Fibroblast of the aortic adventitia (primary cell): ENCODE results near the gene CPED1. TPM values are rescaled to one million over a fixed set of nuclear protein-coding genes. Genes with fewer than 3 reads are reported as not detected.

Experiments
- DNase-seq: peaks from one replicate; pipeline ENCODE4 v3.0.0-alpha.2; 2010; ENCODE audit warnings: low read depth
- H3K4me3 ChIP-seq: 2 replicates; pipeline ENCODE4 v1.5.1; 2011; ENCODE audit warnings: low read depth, mild to moderate bottlenecking, control low read depth, low read length, moderate library complexity
- total RNA-seq: library from RNA; depleted of rRNA; stranded (reverse); fragments of >200 nt; gene quantifications from 2 replicates; pipeline ENCODE4 v1.2.3, GENCODE V29; 2012; ENCODE audit warnings: low replicate concordance
- TF ChIP-seq, protein P1 (sequence below): IDR thresholded peaks from 2 replicates; pipeline ENCODE4 v1.5.1; 2011; ENCODE audit warnings: mild to moderate bottlenecking, low read length, control low read depth, inconsistent platforms; ENCODE audit not compliant: insufficient read depth

The CPED1 gene
- total RNA-seq, 1 donor = 119 TPM

- no peak overlapping the region for H3K4me3 ChIP-seq
- TF ChIP-seq, protein P1, sequence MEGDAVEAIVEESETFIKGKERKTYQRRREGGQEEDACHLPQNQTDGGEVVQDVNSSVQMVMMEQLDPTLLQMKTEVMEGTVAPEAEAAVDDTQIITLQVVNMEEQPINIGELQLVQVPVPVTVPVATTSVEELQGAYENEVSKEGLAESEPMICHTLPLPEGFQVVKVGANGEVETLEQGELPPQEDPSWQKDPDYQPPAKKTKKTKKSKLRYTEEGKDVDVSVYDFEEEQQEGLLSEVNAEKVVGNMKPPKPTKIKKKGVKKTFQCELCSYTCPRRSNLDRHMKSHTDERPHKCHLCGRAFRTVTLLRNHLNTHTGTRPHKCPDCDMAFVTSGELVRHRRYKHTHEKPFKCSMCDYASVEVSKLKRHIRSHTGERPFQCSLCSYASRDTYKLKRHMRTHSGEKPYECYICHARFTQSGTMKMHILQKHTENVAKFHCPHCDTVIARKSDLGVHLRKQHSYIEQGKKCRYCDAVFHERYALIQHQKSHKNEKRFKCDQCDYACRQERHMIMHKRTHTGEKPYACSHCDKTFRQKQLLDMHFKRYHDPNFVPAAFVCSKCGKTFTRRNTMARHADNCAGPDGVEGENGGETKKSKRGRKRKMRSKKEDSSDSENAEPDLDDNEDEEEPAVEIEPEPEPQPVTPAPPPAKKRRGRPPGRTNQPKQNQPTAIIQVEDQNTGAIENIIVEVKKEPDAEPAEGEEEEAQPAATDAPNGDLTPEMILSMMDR = no peak
- peak; percentile 79 for DNase-seq
These were observed 30.5 kb downstream of the CPED1 start for GRCh38 chr7:121019018-121019417.

DNA sequence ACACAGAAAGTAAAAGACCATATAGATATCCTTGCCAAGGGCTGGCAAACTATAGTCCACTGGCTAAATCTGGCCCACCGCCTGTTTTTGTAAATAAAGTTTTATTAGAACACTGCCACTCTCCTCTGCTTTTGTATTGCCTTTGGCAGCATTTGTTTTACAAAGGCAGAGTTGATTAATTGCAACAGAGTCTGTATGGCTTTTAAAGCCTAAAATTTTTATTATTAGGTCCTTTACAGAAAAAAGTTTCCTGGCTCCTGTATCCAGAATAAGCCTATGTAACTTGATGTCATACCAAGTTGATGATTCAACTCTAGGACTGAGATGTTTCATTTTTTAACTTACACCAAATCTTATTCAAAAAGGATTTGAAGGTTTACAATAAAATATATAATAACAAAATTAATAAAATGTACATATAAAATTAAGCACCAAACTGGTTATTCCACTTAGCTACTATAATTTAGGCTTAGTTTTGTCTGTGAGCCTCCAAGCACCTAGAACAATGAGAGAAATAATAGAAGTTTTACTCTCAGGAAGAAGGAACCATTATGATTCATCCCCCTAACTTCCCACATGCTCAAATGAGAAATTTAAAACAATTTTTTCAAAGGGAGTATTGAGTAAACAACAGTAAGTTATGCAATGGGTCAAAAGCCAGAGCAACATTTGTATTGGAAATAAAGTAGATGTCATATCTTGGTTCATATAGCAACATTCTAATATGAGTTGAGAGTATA lies 31.9 kb downstream of the CPED1 start:
- peak; percentile 66 for DNase-seq
- TF ChIP-seq, protein P1 = no peak
- no peak overlapping the region for H3K4me3 ChIP-seq

- no peak overlapping the region for H3K4me3 ChIP-seq
- no peak for DNase-seq
- TF ChIP-seq, protein P1 = no peak
These were observed 32.8 kb downstream of the CPED1 start for GRCh38 chr7:121020989-121021969.

GRCh38 chr7:121023194-121023593 lies 34.7 kb downstream of the CPED1 start:
- H3K4me3 ChIP-seq = no peak overlapping the region
- DNase-seq = no peak
- TF ChIP-seq, protein P1 = no peak

DNA sequence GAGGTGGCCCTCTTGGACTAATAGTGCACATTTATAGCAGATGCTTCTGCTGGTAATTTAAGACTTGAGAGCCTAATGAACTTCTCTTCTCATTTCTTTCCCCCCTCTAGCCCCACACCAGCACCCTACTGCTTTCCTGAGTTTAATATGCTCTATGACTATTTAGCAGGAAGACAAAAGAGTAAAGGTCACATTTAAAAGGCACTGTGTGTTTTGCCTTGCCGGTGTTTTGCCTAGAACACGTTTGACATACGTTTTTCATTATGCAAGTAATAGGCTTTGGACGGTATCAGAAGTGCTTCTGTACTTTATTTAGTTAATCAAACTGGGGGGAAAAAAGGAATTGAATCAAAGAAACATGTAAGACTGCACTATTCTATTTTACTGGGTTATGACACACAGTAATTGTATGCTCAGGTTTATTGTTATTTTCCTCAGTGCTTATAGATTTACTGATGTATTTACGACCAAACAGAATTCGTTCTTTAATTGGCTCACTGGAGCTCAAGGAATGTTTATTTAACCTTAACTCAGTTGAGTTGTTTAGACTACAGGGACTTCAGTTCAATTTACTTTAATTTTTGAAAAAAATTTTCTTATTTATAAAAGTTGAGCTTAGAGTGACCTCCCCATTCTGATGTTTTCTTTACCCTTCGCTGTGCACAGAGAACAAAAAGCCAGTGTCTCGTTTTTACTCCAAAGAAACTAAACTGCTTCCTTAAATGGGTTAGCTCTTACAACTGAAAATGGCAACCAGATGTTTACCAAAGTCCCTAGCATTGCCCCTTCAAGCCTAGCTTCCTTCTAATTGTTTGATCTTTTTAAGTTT lies 35.4 kb downstream of the CPED1 start:
- TF ChIP-seq, protein P1 = no peak
- peak; percentile 29 for DNase-seq
- H3K4me3 ChIP-seq = no peak overlapping the region

GRCh38 chr7:121024611-121025010 lies 36.1 kb downstream of the CPED1 start:
- TF ChIP-seq, protein P1 = no peak
- no peak overlapping the region for H3K4me3 ChIP-seq
- no peak for DNase-seq
